ENCODE data around the gene IFITM10. TPM values are rescaled to one million over a fixed set of nuclear protein-coding genes. Genes with fewer than 3 reads are reported as not detected.

The IFITM10 gene
- total RNA-seq, 1 donor from 2014 or later, result 0.96 TPM

DNA sequence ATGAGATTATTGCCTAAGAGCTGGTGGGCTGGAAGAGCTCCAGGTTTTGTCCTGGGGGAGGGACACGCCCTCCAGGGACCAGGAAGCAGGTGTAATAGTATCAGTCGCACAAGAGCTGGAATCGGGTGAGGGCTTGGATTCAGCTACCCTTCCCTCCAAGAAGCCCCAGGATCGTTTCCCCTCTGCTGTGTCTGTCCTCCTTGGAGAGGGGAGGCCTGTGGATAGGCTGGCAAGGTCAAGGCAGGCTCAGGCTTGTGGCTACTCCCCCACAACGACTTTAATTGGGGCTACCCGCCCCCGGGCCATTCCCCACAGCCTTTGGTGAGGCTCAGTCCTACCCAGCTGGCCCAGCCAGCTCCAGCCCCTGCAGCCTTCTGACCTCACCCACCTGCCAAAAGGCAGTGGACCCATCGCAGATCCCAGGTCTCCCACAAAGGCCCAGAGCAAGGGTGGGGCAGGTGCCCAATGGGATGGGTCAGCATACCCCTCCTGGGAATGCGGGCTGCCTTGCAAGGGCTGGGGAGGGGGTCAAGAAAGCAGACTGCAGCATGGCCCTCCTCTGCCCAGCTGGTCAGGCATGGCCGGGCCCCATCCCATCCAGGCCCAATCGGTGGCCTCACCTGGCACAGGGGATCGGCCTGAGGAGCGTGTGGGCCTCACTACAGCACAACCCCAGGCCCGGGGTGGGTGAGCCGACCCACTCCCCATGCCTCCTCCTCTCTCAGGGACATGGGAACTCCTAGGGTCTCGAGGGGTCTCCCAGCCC, 12.3 kb upstream of the IFITM10 start:
- ATAC-seq, result peak; percentile 62

DNA sequence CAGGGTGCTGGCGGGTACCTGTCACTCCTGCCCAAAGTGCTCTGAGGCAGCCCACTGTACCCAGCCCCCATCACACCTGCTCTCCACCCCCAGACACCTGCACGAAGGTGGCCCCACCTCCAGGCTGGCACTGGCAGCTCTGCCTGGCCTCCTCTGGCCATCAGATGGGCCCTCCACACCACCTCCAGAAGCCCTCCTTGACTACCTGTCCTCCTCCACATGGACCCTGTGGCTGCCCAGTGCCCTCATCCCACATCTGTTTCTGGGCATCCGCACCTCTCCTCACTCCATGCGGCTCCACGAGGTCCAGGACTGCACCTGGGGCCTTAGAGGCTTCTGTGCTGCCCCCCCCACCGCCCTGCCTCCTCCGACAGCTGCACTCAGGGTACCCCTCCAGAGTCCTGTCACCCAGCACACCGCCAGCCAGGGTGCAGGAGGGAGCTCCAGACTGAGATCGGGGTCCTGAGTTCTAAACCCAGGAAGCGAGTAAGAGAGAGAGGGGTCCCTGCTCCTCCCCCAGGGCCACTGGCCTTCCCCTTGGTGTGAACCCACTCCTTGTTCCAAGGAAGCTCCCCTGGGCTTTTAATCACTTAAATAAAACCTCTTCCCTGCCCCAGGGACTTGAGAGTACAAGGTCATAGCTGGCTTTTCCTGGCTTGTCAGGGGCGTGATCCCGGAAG, 11.6 kb upstream of the IFITM10 start:
- no peak for ATAC-seq

DNA sequence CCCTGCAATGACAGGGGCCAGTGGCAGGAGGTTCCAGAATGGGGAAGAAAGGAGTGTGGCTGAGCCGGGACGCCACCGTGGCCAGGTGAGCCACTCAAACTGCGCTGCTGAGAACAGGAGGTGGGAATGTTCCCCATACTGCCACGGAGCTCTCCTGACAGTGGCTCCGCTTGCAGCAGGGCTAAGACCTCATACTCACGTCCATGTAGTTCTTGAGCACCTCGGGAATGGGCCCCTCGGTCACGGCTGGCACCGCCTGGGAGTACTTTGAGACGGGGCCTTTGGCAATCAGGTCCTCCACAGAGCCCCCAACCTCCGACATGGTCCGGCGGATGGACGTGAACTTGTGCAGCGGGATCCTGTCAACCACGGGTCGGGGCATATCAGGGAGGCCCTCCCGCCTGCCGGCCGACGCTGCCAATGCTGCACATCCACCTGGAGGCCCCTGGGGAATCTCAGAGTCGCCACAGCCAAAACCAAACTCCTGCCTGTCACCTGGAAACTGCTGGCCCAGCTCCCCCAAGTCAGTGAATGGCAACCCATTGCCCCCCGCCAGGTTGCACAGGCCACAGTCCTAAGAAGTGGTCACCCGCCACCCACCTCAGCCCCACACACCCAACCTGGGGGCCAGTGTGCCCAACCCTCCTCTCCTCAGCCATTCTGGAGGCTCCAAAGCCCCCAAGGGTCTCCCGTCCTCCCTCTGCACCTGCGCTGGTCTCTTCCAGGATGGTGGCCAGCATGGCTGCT, 10.9 kb upstream of the IFITM10 start:
- ATAC-seq, result no peak

DNA sequence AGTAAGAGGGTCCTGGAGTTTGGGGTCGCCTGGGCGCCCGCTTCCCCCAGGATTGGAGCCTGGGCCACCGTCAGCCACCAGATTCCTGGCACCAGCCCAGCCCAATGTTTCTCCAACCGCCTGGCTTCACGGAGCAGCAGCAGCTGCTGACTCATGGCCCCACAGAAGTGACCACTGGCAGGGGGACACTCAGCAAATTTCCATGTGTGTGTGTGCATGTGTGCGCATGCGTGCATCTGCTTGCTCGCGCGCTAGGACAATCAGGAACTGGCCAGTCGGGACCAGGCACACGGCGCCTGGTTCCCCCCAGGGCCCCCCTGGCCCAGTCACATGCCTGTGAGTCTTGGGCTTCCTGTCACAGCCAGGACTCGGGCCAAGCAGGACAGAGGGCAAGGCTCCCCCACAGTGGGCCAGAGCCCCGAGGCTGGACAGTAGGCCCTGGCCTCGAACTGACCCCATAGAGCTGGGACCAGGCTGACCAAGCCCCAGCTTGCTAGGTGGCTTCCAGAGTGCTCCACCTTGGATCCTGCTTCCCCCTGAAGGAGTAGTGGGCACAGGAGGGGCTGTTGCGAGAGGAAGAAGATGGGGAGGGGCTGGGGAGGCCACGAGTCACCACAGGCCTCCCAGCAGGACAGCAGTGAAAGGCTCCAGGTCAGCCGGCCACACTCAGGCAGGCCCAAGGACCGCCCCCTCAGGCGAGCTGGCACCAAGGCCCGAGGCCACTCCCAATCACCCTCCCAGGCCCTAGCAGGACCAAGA, 10.1 kb upstream of the IFITM10 start:
- ATAC-seq, result no peak

DNA sequence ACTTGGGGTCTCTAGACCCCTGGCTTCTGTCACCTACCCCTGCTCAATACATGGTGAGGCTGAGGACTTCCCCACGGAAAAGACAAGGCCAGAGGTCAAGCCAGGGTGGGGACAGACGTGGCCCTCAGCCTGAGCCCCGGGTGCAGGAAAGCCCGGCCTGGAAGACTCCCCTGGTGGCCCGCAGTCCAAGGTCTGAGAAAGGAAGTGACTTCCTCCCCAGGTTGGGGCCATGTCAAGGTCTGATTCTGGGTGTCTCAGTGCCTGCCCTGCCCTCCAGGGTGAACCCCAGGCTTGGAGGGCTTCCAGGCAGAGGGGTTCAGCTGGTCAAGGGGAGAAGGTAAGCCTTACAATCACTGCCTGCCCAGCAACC, 9.4 kb upstream of the IFITM10 start:
- no peak for ATAC-seq

DNA sequence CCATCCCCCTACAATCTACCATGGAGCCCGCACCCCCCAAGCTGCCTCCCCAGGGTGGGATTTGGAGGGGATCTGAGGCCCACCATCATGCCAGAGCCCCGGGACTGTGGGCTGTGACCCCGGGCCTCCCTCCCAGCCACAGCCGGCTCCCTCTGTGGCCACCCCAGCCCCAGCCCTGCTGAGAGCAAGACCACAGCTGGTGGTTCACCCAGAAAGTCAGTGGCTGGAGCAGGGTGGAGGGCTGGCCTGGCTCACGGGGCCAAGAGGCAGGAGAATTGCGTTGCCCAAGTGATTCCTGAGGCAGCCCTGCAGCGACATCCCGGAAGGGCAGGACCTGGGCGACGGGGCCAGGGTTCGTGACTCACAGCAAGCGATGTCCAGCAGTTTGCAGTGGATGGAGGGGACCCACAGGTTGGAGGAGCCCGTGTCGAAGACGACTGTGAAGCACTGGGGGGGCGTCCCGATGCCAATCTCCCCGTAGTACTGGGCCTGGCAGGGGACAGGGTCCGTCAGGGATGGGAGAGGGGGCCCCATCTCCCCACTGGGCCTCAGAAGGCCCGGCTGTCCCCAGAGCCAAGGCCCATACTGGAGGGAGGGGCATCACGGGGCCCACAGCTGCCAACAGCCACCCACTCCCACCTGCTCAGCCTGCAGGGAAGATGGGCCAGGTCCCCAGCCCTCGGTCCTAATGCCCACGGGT, 8.9 kb upstream of the IFITM10 start:
- ATAC-seq, result no peak

DNA sequence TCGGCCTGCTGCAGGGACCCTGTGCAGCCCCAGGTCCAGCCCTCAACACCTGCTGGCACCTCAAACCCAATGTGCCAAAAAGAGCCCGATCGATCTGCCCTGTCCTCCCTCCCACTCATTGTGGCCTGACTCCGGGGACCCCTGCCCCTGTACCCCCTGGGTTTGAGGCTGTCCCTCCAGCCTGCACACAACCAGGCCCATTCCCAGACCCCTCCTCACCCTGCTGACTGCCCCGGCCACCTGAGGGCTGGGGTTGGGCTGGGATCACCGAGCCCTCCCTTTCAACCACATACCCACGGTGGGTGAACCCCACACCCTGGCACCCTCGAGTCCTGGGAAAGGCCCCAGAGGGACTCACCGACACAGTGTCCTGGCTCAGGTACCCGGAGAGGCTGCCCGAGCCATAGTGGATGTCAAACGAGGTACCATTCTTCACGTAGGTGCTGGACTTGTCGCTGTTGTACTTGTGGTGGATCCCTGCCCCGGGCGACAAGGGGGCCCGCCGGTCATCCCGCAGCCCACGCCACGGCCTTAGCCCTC, 8.3 kb upstream of the IFITM10 start:
- ATAC-seq, result no peak

DNA sequence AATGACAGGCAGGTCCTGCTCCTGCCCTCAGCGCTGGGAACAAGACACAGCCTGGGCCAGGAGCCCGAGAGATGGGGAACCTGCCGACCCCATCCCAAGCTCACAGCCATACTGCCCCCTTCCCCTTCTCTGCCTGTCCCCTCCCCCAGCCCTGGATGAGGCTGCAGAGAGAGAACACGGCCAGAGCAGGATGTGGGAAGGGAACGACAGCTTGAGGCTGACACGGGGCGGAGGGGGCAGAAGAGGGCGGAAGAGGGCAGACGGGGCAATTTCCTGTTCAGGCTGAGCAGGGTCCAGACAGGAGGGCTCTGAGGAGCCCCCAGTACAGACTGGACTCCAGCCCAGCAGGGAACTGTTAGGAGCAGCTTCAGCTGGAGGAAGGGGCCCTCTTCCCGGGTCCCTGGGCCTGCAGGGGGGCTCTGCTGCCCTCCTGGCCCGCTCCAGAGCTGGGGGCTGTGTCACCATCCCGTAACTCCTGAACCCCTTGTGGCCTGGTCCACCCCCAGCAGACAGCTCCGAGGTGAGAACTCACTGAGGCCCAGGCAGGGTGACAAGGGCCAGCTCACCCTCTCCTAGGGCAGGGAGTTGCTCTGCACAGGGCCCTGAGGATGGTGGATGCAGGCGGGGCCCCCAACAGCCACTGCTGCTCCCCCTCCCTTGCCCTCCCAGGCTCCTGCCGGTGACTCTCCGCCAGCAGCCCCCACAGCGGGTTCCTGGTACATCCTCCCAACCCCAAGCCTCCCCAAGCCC, 7.6 kb upstream of the IFITM10 start:
- ATAC-seq, result no peak

DNA sequence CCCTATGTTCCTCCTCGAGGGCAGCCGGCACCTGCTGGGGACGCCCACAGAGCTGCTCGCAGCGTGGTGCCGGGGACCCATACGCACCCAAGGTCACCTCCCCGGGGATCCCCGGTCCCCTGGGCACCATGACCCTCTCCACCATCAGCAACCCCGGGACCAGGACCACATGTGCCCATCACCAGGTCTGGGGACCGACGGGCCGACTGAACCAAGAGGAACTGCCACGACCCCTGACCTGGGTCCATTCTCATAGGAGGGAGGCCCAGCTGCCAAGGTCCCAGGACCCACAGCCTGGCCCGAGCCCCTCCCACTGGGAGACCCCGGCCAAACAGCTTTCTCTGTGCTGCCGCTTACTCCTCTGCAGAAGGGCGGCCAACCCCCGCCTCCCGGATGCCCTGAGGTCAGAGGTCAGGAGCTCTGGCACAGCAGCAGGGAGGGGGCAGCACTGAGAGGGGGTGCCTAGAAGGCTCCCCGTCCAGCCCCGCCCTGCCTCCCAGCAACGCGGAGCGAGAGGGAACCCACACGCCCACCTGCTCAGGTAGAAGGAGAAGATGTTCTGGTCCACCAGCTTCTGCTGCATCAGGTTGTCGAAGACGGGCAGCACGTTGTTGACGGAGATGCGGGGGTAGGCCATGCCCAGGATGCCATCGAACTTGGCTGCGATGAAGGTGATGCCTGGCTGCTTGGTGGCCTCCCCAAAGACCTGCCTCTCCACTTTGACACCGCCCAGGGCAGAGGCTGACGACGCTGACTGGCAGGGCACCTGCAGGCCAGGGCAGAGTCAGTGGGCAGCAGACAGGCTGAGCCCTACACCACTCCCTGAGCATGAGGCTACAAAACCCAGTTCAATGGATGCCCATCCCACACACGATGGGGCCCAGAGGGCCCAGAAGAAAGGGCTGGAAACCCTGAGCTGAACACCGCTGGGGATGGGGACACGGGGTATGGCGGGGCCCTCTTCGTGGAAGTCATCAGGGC, 6.7 kb upstream of the IFITM10 start:
- ATAC-seq, result no peak

DNA sequence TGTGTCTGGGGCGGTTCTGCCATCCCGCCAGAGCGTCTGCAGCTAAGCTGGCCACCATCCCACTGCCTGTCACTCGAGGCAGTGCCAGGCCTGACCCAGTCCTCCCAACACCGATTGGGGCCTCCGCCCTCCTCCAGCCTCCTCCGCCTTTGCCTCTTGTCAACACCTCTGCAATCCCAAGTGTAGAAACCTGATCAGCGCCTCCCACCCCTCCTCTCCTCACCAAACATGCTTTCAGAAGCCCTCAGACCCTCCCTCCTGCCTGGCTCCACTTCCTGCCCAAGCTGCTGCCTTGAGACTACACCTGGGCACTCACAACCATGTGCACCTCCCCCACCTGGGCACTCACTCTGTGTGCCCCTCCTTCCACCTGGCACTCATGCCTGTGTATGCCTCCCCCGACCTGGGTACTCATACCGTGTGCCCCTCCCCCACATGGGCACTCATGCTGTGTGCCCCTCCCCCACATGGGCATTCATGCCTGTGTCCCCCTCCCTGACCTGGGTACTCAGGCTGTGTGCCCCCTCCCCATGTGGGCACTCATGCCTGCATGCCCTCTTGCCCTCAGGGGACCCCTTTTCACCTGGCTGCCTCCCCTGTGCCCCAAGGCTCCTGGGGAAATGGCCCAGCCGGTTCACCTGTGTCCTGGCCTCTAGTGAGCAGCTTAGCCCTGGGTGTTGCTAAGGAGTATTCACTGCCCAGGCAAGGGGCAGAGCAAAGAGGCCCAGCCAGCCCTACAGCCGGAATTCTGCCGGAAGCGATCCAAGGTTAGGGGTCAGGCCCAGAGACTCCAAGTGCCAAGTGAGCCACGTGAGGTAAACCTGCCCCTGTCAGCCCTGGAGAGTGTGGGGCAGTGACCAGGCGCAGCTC, 5.5 kb upstream of the IFITM10 start:
- no peak for ATAC-seq

DNA sequence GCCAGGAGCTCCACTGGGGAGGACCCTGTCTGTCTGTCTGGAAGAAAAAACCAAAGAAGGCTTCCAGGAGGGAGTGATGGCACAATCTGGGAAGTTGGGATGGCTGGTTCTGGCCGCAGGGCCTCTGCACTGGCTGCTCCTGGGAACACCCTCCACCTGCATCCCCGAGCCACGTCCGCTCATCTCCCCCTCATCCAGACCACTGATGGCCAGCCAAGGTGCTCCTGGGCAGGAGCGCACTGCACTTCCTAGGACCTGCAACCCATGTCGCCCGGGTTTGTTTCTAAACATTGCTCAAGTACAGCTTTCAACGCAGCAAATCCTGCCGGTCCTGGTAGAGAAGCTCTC, 4.9 kb upstream of the IFITM10 start:
- no peak for ATAC-seq

DNA sequence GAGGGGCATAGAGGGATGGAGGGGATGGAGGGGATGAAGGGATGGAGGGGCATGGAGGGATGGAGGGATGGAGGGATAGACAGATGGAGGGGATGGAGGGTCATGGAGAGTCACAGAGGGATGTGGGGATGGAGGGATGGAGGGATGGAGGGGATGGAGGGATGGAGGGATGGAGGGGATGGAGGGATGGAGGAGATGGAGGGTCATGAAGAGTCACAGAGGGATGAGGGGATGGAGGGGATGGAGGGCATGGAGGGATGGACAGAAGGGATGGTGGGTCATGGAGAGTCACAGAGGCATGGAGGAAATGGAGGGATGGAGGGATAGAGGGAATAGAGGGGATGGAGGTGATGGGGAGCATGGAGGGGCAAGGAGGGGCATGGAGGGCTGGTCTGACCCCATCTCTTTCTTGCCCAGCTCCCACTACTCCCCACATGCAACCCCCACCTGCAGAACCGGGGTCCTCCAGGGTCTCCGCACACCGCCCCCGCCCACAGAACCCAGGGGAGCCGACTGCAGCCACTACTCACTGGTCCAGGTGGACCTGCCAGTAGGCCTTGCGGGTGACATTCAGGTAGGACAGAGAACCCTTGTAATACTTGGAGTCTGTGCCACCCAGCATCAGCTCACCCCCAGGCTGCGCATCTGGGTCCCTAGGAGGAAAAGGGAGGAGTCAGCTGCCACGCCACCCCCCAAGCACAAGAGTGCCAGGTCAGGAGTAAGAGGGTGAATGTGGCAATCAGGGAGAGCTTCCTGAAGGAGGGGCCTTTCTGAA, 4.2 kb upstream of the IFITM10 start:
- ATAC-seq, result no peak

DNA sequence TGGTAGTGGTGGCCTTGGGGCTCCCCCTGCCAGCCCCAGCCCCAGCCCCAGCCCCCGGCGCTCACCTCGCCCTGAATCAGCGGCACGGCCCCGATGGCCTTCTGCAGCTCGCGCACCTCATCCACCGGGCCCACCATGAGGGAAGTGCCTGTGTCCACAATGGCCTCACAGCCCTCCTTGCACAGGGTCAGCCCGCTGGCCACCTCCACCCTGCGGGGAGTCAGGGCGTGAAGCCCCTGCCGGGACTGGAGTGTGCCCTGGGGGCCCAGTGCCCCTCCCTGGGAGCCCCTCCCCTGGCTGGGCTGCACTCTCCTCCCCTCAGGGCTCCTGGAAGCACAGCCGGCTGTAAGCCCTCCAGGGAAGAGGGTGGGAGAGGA, 3.5 kb upstream of the IFITM10 start:
- no peak for ATAC-seq

DNA sequence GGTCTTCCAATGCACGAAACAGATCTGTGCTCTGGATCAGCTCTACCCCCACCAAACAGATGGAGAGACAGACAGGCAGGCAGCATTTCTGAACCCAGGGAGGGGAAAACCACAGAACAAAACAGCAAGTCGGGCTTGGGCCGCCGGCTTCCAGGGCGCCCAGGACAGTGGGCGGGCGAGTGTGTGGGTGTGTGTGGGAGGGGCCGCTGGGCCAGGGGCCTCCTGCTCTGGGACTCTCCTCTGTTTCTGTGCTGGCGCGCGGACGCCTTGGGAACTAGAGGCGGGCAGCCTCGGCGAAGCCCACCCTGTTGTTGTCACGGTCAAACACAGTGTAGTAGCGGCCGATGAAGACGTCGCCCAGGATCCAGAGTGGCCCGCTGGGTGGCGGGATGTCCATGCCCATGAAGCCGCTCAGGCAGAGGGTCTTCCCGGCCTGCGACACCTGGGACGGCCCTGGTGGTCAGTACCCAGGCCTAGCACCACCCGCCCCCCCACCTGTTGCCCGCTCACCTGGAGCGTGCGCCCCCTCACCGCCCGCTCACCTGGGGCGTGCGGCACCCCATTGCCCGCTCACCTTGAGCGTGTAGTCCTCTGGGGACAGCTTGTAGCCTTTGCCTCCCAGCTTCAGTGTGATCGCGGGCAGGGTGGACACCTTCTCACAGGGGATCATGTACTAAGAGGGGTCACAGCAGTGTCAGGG, 3.0 kb upstream of the IFITM10 start:
- no peak for ATAC-seq

DNA sequence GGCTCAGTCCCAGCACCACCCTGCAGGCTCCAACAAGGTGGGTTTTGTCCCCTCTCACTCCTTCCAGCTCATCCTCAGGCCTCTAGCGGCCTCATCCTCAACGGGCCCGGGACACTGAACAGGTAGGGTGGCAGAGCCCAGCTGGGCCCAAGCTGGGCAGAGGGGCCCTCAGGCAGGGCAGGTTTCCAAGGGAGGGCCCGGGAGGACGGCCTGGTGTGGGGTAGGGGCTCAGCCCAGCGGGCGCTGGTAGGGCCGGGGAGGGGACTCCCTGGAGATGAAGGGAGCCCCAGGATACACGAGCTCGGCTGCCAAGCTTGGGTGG, 2.5 kb upstream of the IFITM10 start:
- no peak for ATAC-seq

DNA sequence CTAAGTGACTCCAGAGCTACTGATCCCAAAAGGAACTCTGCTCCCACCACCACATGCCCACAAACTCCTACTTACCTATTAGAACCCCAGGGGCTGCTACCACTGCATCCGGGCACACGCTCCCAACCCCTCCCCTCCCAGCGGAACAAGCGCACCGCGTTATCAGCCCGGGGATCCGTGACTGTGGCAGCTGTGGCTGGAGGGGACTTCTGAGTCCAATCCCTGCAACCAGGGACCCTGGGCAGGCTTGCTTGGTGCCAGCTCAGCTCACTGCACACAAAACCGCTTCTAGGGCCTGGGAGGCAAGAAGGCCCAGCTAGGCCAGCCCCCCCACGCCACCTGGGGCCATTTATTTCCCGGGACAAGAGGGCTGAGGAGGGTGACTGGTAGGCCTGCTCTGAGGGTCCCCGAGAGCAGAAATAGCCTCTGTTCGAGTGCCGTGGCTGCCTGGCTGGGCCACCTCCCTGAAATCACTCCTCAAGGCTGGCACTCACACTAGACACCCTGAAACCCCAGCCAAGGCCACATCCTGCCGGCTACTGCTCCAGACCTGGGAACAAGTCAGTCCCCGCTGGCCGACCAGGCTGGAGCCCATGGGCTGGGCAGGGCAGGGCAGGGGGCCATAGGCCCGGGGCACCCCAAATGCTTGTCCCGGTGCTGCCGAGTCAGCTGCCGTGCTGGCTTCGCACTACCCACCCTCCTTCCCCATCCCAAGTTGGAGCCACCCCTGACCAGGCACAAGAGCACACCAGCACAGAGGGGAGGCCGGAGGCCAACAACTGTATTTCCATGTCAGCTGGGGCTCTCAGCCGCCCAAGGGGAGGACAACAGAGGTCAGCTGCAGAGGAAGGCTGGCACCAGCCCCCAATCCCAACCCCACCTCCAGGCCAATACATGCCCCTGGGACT, 1.9 kb upstream of the IFITM10 start:
- no peak for ATAC-seq

DNA sequence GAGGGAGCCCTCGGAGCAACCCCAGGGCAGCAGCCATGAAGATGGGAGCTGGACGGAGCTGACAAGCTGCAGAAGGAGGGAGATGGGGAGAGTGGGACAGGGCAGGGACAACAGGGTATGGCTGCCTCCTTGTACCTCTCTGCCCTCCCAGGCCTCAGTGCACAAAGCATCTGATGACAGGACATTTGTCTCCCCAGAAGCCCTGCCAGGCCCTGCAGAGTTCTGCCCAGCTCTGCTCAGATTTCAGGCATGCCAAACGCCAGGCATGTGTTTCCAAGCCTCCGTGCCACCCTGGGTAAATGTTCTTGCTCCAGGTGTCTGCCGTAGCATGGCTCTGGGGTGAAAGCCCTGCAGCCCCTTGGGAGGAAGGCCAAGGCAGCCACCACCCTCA, 1.1 kb upstream of the IFITM10 start:
- no peak for ATAC-seq
